SK-N-SH (cell line): ENCODE data around the gene UPF3A.
"Not testable (repeated sequence)": the region's sequence is repeated elsewhere in the genome, so short reads cannot be mapped to it uniquely, and the experiment has no call there.

Experiments used
- CTCF ChIP-seq: fragments of 200-600 bp; sonication (generic); IDR thresholded peaks from 2 replicates; pipeline ENCODE4 v1.6.1; 2017; ENCODE audit warnings: antibody characterized with exemption, mild to moderate bottlenecking, moderate library complexity
- FOSL2 ChIP-seq: IDR thresholded peaks from 2 replicates; pipeline ENCODE4 v1.4.0; 2012; ENCODE audit warnings: low read depth, mild to moderate bottlenecking, moderate library complexity, borderline replicate concordance
- POLR2AphosphoS5 ChIP-seq: IDR thresholded peaks from 2 replicates; pipeline ENCODE4 v1.6.1; 2012; ENCODE audit warnings: low read depth, low read length
- SIN3A ChIP-seq: IDR thresholded peaks from 2 replicates; pipeline ENCODE4 v1.6.1; 2012; ENCODE audit warnings: low read depth, mild to moderate bottlenecking, low read length, moderate library complexity, borderline replicate concordance
- SMC3 ChIP-seq: IDR thresholded peaks from 2 replicates; pipeline ENCODE4 v1.6.1; 2012; ENCODE audit warnings: low read depth, low read length, improper control_type of control experiment
- TAF1 ChIP-seq: IDR thresholded peaks from 2 replicates; pipeline ENCODE4 v1.6.1; 2012; ENCODE audit warnings: low read depth, mild to moderate bottlenecking, low read length, moderate library complexity, borderline replicate concordance
- USF1 ChIP-seq: IDR thresholded peaks from 2 replicates; pipeline ENCODE4 v1.4.0; 2012; ENCODE audit warnings: low read depth, borderline replicate concordance
- USF2 ChIP-seq: fragments of 150-350 bp; IDR thresholded peaks from 2 replicates; pipeline ENCODE4 v1.6.1; 2017; ENCODE audit warnings: antibody characterized with exemption, low read length, low read depth, borderline replicate concordance
- TF ChIP-seq, protein P1 (sequence below): IDR thresholded peaks from 2 replicates; pipeline ENCODE4 v1.4.0; 2012; ENCODE audit warnings: low read depth, borderline replicate concordance
- TF ChIP-seq, protein P2 (sequence below): IDR thresholded peaks from 2 replicates; pipeline ENCODE4 v1.4.0; 2012; ENCODE audit warnings: low read depth

- not testable (repeated sequence) for TF ChIP-seq CTCF, SIN3A, SMC3, FOSL2, USF1, TAF1, USF2, POLR2AphosphoS5
- TF ChIP-seq, protein P1, sequence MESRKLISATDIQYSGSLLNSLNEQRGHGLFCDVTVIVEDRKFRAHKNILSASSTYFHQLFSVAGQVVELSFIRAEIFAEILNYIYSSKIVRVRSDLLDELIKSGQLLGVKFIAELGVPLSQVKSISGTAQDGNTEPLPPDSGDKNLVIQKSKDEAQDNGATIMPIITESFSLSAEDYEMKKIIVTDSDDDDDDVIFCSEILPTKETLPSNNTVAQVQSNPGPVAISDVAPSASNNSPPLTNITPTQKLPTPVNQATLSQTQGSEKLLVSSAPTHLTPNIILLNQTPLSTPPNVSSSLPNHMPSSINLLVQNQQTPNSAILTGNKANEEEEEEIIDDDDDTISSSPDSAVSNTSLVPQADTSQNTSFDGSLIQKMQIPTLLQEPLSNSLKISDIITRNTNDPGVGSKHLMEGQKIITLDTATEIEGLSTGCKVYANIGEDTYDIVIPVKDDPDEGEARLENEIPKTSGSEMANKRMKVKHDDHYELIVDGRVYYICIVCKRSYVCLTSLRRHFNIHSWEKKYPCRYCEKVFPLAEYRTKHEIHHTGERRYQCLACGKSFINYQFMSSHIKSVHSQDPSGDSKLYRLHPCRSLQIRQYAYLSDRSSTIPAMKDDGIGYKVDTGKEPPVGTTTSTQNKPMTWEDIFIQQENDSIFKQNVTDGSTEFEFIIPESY: not testable (repeated sequence)
- TF ChIP-seq, protein P2, sequence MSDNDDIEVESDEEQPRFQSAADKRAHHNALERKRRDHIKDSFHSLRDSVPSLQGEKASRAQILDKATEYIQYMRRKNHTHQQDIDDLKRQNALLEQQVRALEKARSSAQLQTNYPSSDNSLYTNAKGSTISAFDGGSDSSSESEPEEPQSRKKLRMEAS: not testable (repeated sequence)
Measured at GRCh38 chr13:114347256-114347655, 65.9 kb downstream of the UPF3A start.
